ENCODE data around the gene CASKIN2. TPM values are rescaled to one million over a fixed set of nuclear protein-coding genes. Genes with fewer than 3 reads are reported as not detected.

The CASKIN2 gene
- polyA plus RNA-seq, 6 donors from 2014 or later = 0.29 TPM; not detected in 5

DNA sequence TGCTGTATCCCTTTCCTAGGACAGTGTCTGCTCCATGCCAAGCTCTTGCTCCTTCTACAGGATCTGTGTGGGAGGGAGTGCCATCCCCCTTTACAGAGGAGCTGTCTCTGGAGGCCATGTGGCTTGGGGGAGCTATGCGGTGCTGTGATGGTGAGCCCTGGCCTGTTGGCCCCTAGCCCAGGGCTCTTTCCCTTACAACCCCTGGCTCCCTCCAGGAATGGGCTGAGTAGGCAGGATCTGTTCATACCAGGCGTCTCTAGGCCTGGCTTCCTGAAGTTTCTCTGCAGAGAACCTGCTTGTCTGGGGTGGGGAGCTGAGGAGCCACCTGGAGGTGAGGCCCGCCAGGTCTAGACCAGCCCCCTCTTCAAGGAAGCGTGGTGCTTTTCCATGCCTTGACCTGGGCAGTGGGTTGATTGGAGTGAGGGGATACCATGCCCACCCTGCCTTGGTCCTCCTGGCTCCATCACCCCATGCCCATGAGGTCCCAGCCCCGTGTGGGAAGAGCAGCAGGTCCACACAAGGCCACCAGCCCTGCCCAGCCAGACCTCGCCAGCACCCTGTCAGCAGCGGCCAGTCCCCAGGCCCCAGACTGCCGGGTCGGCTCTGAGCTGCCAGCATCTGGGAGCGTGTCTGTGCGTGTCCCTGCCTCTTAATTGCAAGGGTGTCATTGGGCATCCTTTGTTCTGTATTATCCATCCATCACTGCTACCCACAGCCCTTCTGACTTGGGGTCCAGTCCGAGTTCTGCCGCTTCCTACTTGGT lies 24.8 kb upstream of the CASKIN2 start:
- no peak for ATAC-seq (ENCODE audit: low read depth in 2 of 2)

DNA sequence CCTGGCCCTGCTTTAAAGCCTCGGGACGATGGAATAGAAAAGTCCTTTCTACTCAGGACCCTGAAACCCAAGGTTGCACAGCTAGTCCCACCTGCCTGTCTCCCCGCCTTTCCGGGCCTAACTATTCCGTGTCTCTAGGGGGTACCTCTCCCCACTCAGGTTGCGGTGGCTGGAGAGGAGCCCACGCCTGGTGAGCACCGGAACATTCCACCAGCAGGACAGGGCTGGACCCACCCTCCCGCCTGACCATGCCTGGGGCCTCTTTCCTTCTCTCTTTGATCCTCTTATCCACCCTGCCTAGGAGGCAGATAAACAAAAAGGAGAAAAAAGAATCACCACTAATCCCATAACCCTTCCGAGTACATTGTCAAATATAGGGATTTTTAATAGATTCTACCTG lies 21.0 kb upstream of the CASKIN2 start:
- Mint-ChIP-seq H3K27ac (peak overlapping the region in 2 of 6 donors; percentile 42 to 82), H3K4me1 (peaks cover 5 to 12% (median 9%) of the 10 kb centered on the region in 3 donors), H3K4me3 (no peak overlapping the region)

More for the DNA sequence above, 24.8 kb upstream of the CASKIN2 start:
- peaks cover 1 to 8% (median 5%) of the 10 kb centered on the region in 3 donors for H3K4me1 Mint-ChIP-seq
- no peak overlapping the region for H3K4me3 Mint-ChIP-seq
- DNase-seq = no peak
- H3K27ac Mint-ChIP-seq = peak overlapping the region in 2 of 6 donors; percentile 22 to 63
- H3K9me3 Mint-ChIP-seq = no peaks in the 10 kb centered on the region
- no peaks in the 10 kb centered on the region for H3K27me3 Mint-ChIP-seq
- H3K36me3 Mint-ChIP-seq = no peaks in the 10 kb centered on the region

DNA sequence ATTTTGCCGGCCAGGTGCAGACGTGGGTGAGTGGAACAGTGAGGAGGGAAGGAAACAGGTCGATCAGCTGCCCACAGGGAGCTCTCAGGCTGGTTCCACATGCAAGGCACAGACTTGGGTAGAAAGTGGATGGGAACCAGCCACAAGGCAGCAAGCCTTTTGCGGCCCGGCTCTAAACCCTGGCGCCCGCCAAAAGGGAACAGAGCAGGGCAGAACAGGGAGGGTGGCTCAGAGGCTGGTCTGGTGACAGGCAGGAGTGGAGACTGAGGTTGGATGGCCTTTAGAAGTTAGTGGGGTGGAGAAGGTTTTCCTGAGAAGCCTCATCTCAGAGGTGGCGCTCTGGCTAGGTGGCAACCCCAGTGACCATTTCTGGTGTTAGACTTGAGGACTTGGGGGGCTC lies 20.5 kb upstream of the CASKIN2 start:
- H3K9me3 Mint-ChIP-seq = no peaks in the 10 kb centered on the region
- DNase-seq (no peak), ATAC-seq (ENCODE audit: low read depth in 2 of 2) (no peak)
- H3K4me1 Mint-ChIP-seq = peaks cover 5 to 12% (median 9%) of the 10 kb centered on the region in 3 donors
- H3K27me3 Mint-ChIP-seq = no peaks in the 10 kb centered on the region
- H3K36me3 Mint-ChIP-seq = no peaks in the 10 kb centered on the region
- H3K27ac Mint-ChIP-seq = no peak overlapping the region
- no peak overlapping the region for H3K4me3 Mint-ChIP-seq

More for the DNA sequence above, 21.0 kb upstream of the CASKIN2 start:
- no peak for ATAC-seq (ENCODE audit: low read depth in 2 of 2)
- Mint-ChIP-seq H3K36me3 (no peaks in the 10 kb centered on the region), H3K27me3 (no peaks in the 10 kb centered on the region), H3K9me3 (no peaks in the 10 kb centered on the region)
- DNase-seq = no peak

DNA sequence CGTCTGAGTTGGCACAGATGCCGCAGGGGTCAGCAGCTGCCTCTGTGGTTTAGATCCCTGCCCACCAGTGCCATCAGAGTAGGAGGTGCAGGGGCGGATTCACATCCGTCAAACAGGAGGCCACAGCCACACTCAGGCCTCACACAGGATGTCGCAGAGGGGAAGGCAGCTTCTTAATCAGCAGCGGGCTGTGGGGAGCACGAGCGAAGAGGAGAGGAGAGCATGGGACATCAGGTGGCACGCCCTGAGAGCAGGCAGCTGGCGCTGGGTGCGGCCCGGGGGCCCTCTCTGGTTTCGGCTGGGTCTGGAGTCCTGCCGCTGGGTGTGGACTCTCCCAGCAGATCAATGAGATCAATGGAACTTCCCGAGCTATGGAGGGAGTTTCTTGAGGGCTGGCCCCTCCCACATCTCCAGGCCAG lies 19.8 kb upstream of the CASKIN2 start:
- peak; percentile 62 to 67 for ATAC-seq (ENCODE audit: low read depth in 2 of 2)
- Mint-ChIP-seq H3K27me3 (no peaks in the 10 kb centered on the region), H3K36me3 (no peaks in the 10 kb centered on the region), H3K27ac (peak overlapping the region in 3 of 6 donors; percentile 10 to 73 (median 49)), H3K4me1 (peaks cover 5 to 12% (median 9%) of the 10 kb centered on the region in 3 donors), H3K4me3 (peak overlapping the region in 2 of 8 donors; percentile 17 to 74), H3K9me3 (no peaks in the 10 kb centered on the region)
- DNase-seq = no peak

DNA sequence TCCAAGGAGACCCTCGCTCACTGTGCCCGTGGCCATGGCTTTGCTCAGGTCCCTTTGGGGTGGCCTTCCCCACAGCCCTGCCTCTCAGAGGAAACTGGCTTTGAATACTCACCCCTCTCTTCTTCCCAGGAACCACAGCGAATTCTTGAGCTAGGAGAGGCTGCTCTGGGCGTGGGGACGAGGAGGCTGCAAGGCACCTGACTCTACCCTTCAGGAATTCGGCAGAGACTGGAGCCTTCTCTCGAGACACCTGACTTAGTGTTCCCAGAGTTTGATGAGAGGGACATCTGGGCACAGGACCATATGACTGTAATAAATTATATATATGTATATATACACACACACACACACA lies 16.4 kb upstream of the CASKIN2 start:
- DNase-seq (no peak), ATAC-seq (ENCODE audit: low read depth in 2 of 2) (no peak)
- Mint-ChIP-seq H3K27me3 (no peaks in the 10 kb centered on the region), H3K36me3 (no peaks in the 10 kb centered on the region), H3K4me3 (no peak overlapping the region), H3K9me3 (no peaks in the 10 kb centered on the region), H3K27ac (no peak overlapping the region), H3K4me1 (peaks cover 5 to 18% (median 9%) of the 10 kb centered on the region in 3 donors)

DNA sequence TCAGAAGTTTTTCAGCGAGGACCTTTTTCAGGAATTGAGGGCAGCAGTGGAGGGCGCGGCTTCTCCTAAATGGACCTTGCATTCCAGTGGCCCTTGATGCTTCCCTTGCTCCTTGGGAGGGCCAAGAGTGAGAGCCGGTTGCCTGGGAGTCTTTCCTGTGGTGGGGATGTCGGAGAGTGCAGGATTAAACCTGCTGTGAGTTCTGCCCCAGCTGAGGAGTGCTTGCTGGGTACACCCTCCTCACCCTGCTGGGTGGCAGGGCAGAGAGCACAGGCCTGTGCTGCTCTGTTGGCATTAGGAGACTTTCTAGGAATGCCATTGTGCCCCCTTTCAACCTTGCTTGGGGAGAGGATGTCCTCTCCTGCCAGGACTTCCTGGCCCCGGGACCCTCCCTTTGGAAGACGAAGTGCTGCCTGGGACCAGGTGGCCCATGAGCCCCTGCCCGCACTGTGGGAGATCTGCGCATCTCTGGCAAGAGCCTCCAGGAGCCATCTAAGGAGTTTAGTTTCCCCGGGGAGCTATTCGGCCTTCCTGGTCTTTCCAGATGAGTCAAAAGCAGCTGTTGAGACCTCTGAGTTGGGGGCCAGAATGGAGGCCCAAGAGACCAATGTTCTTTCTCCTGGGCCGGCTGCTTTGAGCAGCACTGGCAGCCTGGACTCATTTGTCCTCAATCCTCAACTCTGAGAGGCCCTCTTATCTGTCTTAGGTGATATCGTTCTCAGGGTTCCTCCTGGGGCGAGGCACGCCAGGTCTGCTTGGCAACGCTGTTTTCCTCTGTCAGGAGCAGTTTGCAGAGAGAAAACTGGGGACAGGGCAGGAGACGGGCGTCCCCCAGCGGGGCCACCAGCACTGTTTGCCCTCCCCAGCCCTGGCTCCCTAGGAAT lies 15.7 kb upstream of the CASKIN2 start:
- ATAC-seq (ENCODE audit: low read depth in 2 of 2) (no peak), DNase-seq (no peak)
- Mint-ChIP-seq H3K27me3 (no peaks in the 10 kb centered on the region), H3K4me3 (peak overlapping the region in 1 of 8 donors; percentile 60), H3K27ac (peak overlapping the region in 1 of 6 donors; percentile 80), H3K9me3 (no peaks in the 10 kb centered on the region), H3K4me1 (peaks cover 11 to 24% (median 13%) of the 10 kb centered on the region in 3 donors), H3K36me3 (no peaks in the 10 kb centered on the region)

DNA sequence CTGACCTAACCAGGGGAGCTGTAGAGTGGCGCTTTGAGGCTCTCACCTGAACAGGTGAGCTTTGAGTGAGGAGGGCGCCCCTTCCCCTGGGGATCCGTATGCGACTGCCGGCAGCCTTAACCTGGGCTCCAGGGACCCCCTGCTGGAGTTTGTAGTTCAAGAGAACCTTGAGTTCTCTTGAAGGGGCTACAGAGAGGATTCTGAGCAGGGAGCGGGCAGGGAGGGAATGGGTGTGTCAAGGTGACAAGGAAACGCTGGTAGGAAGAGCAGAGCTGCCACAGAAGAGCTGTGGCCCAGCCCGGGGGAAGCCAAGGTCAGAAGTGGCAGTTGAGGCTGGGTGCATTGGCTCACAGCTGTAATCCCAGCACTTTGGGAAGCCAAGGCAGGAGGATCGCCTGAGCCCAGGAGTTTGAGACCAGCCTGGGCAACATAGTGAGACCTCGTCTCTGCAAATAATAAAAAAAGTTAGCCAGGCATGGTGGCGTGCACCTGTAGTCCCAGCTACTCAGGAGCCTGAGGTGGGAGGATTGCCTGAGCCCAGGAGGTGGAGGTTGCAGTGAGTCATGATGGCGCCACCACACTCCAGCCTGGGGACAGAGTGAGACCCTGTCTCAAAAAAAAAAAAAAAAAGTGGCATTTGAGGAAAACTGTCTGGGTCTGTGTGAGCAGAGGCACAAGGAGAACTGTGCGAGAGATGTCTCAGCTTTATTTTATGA lies 11.4 kb upstream of the CASKIN2 start:
- no peak for DNase-seq
- H3K4me1 Mint-ChIP-seq = peaks cover 4 to 16% (median 12%) of the 10 kb centered on the region in 3 donors

DNA sequence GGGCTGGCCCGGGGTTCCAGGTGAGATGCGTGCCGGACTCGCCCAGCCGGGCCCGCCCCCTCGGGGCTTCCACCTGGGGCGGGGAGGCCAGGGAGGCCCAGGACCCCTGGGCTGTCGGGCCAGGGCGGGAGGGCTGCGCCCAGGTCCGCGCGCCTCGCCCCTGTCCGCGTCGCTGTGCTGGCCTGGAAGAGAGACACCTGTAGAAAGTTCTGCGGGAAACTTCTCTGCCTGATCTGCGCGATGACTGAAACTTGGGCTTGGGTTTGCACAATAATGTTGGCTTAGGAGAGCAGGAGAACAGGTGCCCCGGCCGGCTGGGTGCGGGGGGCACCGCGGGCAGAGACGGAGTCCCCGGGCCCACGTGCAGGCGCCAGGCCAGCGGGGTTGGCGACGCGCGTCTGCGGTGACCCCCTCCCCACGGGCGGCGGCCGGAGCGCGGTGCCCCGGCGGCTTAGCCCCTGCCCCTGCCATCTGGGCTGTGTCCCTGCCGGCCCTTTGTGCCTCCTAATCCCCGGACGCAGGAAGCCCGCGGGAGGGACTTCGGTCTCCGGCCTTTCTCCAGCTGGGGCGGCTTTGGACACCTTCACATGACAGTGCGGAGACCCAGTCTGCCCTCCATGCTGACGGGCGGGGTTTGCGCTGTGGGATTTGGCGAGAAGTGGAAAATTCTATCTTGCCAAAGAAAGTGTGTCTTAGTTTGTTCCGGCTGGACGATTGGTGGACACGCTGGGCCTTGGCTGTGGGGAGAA lies 10.6 kb upstream of the CASKIN2 start:
- no peaks in the 10 kb centered on the region for H3K27me3 Mint-ChIP-seq
- peak overlapping the region in 1 of 6 donors; percentile 60 for H3K27ac Mint-ChIP-seq
- no peak for DNase-seq
- peak; percentile 12 to 15 for ATAC-seq (ENCODE audit: low read depth in 2 of 2)
- H3K4me1 Mint-ChIP-seq = peaks cover 4 to 16% (median 12%) of the 10 kb centered on the region in 3 donors
- H3K36me3 Mint-ChIP-seq = no peaks in the 10 kb centered on the region
- H3K9me3 Mint-ChIP-seq = no peaks in the 10 kb centered on the region
- H3K4me3 Mint-ChIP-seq = peak overlapping the region; percentile 69 to 88 (median 80)

More for the DNA sequence above, 11.4 kb upstream of the CASKIN2 start:
- H3K27ac Mint-ChIP-seq = no peak overlapping the region
- no peaks in the 10 kb centered on the region for H3K9me3 Mint-ChIP-seq
- ATAC-seq (ENCODE audit: low read depth in 2 of 2) = no peak
- H3K36me3 Mint-ChIP-seq = no peaks in the 10 kb centered on the region
- H3K4me3 Mint-ChIP-seq = peak overlapping the region; percentile 69 to 88 (median 79)
- no peaks in the 10 kb centered on the region for H3K27me3 Mint-ChIP-seq

DNA sequence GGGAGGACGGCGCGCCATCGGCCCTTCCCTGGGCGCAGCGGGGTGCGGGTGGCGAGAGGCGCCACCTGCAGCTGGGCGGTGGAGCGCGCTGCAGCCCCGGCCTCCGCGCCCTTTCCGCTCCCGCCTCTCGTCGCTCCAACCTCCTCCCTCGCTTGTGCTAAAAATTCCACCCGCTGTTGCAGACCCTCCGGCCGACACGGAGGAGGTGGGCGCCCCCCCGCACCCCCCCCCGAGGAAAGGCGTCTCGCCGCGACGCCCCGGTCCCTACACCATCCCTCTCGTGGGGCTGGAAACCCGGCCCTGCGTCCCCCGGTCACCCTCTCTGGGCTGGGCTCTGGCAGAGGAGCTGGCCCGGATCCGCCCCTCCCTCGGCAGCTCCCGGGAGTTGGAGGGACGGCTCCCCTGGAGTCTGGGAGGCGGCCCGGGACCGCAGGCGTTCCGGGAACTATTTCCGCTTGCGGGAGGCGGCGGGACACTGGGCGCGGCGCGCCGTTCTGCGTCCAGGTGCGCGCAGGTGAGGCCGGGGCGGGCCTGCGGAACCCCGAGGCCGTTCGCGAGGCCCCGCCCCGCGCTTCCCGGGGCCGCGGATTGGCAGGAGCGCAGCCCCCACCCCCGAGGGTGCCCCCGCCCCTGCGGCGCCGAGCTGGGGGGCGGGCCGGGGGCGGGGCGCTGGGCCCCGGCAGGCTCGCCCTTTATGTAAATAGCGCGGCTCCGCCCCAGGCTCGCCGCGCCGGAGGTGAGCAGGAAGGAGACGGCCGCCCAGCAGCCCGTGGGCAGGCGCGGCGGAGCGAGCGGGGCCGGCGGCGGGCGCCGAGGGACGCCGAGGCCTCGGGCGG lies 9.9 kb upstream of the CASKIN2 start, which contains the start of gene LLGL2:
Gene LLGL2, plus strand, starts transcription at position 728 of the 836 bp plus-strand sequence. CDS start 17,730 bp downstream, outside the sequence.
- peak; percentile 86 for DNase-seq
- Mint-ChIP-seq H3K4me1 (peaks cover 4 to 16% (median 12%) of the 10 kb centered on the region in 3 donors), H3K36me3 (no peaks in the 10 kb centered on the region), H3K9me3 (no peaks in the 10 kb centered on the region), H3K27me3 (no peaks in the 10 kb centered on the region), H3K27ac (peak within 1 kb of the TSS in 1 of 6 donors; percentile 60), H3K4me3 (peak within 1 kb of the TSS; percentile 73 to 90 (median 80))
- ATAC-seq (ENCODE audit: low read depth in 2 of 2) = peak; percentile 87 to 89

DNA sequence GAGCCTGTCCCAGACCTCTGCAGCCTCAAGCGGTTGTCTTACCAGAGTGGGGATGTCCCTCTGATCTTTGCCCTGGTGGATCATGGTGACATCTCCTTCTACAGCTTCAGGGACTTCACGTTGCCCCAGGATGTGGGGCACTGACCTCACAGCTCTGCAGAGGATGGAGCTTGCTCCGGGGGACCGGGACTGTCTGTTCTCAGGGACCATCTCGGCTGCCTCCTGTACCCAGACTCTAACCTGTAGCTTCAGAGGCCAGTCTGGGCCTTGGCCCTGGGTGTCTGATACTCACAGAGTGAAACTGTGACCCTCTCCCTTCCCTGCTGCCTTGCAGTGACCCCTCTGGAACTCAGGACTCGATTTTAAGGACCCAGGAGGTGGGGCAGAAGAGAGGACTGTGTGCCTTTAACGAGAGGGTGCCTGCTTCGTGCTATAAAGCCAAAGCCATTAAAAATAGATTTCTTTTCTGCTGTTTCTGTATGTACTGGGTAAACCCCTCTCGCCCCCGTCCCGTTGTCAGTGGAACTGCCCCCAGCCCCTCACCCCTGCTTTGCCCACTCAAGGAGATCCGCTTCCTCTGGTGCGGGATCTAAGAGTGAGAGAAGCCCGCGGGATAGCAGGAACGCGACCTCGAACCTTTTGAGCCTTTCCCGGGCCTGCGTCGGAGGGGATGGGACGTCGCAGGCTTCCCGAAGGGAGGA lies 9.1 kb upstream of the CASKIN2 start:
- H3K9me3 Mint-ChIP-seq = no peaks in the 10 kb centered on the region
- DNase-seq (peak; percentile 25), ATAC-seq (ENCODE audit: low read depth in 2 of 2) (peak in 1 of 2 donors; percentile 3)
- H3K4me3 Mint-ChIP-seq = peak overlapping the region; percentile 65 to 90 (median 78)
- no peaks in the 10 kb centered on the region for H3K36me3 Mint-ChIP-seq
- no peaks in the 10 kb centered on the region for H3K27me3 Mint-ChIP-seq
- H3K4me1 Mint-ChIP-seq = peaks cover 4 to 17% (median 12%) of the 10 kb centered on the region in 3 donors
- H3K27ac Mint-ChIP-seq = no peak overlapping the region

DNA sequence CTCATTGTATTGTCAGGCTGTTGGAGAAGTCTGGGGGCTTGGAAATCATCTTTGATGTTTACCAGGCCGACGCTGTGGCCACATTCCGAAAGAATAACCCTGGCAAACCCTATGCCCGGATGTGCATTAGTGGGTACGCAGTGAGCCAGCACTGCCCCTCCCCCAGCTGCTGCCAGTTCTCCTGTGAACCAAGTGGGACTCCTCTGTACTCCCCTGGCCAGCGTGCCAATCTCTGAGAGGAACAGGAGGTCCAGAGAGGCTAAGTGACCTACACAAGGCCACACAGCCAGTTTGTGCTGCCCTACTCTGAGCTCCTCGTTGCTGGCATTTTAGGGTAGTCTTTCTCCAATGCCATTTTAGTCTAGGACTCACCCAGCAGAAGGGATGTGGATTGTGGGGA lies 8.3 kb upstream of the CASKIN2 start:
- H3K36me3 Mint-ChIP-seq = no peaks in the 10 kb centered on the region
- peaks cover 5 to 19% (median 14%) of the 10 kb centered on the region in 3 donors for H3K4me1 Mint-ChIP-seq
- no peaks in the 10 kb centered on the region for H3K9me3 Mint-ChIP-seq
- peak overlapping the region in 4 of 8 donors; percentile 45 to 80 (median 72) for H3K4me3 Mint-ChIP-seq
- ATAC-seq (ENCODE audit: low read depth in 2 of 2) = no peak
- H3K27ac Mint-ChIP-seq = no peak overlapping the region
- H3K27me3 Mint-ChIP-seq = no peaks in the 10 kb centered on the region
- DNase-seq = no peak

Measured in naive B cell (primary cell).